SIG-M5 treated with dmso at 0.1 percent for 504 hours (cell line): ENCODE measurements around the gene PSG4.
A peak's percentile ranks its signal among the peaks of the same experiment; 100 is the strongest.
"Not testable (repeated sequence)": the region's sequence is repeated elsewhere in the genome, so short reads cannot be mapped to it uniquely, and the experiment has no call there.

ENCODE experiments used
- DNase-seq: peaks from one replicate; lab custom pipeline; 2025; ENCODE audit not compliant: unreplicated experiment; lab: John Stamatoyannopoulos, UW

PSG4 gene

GRCh38 chr19:43205471-43206105 lies at the start of gene PSG4:
TSS of gene PSG4 (minus strand) at chr19:43205638. CDS start at chr19:43205536, 102 bp downstream.
- not testable (repeated sequence) for DNase-seq

GRCh38 chr19:43251428-43251827 lies 46.0 kb upstream of the PSG4 start:
- DNase-seq: not testable (repeated sequence)

DNA sequence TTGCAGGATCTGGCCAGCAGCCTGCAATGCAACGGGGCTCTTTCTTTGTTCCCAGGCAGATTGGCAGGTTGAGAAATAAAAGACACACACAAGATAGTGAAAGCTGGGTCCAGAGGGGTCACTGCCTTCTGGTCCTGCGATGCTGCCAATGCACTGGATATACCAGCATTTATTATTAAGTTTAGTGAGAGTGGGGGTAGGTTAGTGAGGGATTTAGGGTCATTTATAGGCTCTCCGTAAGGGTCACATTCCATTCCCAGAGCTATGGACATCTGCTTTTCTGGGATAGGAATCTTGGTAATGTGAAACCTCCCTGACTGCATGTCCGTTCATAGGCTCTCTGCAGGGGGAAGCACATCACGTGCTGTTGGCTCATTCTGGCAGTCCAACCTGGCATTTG lies 44.9 kb upstream of the PSG4 start:
- DNase-seq: not testable (repeated sequence)

DNA sequence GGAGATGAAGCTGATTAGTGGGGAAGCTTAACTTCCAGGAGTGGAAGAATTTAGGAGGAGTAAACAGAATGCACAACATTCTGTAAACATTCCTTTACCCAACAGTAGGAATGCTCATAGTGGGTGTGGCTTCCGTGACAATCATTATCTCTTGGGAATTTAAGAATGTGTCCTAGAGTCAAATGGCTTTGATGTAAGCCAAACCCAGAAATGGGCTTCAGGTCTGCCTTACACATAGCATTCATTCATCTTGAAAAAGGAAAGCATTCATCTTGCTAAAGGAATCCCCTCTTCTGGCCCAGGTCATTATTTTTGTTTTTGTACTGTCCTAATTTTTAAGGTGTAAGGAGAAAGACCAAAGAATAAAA lies 43.2 kb upstream of the PSG4 start:
- DNase-seq: not testable (repeated sequence)

GRCh38 chr19:43247243-43247880 lies 41.9 kb upstream of the PSG4 start:
- not testable (repeated sequence) for DNase-seq

GRCh38 chr19:43245848-43246247 lies 40.4 kb upstream of the PSG4 start:
- DNase-seq: not testable (repeated sequence)

DNA sequence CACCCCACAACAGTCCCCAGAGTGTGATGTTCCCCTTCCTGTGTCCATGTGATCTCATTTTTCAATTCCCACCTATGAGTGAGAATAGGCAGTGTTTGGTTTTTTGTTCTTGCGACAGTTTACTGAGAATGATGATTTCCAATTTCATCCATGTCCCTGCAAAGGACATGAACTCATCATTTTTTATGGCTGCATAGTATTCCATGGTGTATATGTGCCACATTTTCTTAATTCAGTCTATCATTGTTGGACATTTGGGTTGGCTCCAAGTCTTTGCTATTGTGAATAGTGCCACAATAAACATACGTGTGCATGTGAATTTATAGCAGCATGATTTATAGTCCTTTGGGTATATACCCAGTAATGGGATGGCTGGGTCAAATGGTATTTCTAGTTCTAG lies 36.8 kb upstream of the PSG4 start:
- DNase-seq: not testable (repeated sequence)

GRCh38 chr19:43238213-43238612 lies 32.8 kb upstream of the PSG4 start:
- not testable (repeated sequence) for DNase-seq

DNA sequence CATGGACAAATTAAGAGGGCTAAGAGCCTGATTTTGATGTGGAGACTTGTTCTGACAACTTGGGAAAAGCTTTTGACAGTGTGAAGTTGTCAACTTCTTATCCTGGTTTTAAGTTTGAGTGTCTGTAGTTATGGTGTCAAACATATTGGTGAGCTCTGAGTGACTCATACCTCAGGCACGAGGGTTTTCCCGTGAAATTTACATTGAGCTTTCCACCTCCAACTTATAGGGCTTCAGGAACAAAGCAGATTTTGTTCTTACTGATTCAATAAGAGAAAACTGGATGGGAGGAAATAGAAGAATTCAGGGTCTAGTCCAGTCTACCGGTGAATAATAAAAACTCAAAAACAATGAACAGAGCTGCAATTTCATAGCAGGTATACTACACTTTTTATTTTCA lies 30.2 kb upstream of the PSG4 start:
- DNase-seq: not testable (repeated sequence)

- DNase-seq: peak; percentile 49
These were observed 23.9 kb upstream of the PSG4 start for GRCh38 chr19:43229315-43229714.

GRCh38 chr19:43228730-43229129 lies 23.3 kb upstream of the PSG4 start:
- DNase-seq: not testable (repeated sequence)

GRCh38 chr19:43226986-43227385 lies 21.5 kb upstream of the PSG4 start:
- not testable (repeated sequence) for DNase-seq

- no peak for DNase-seq
These were observed 19.4 kb upstream of the PSG4 start for GRCh38 chr19:43224855-43225253.

- DNase-seq: not testable (repeated sequence)
These were observed 18.9 kb upstream of the PSG4 start for GRCh38 chr19:43224201-43224854.

GRCh38 chr19:43221891-43222290 lies 16.5 kb upstream of the PSG4 start:
- DNase-seq: not testable (repeated sequence)

GRCh38 chr19:43219136-43219535 lies 13.7 kb upstream of the PSG4 start:
- not testable (repeated sequence) for DNase-seq

GRCh38 chr19:43215881-43216280 lies 10.4 kb upstream of the PSG4 start:
- not testable (repeated sequence) for DNase-seq

GRCh38 chr19:43207991-43208390 lies 2.6 kb upstream of the PSG4 start:
- no peak for DNase-seq

GRCh38 chr19:43207174-43207573 lies 1.7 kb upstream of the PSG4 start:
- not testable (repeated sequence) for DNase-seq

DNA sequence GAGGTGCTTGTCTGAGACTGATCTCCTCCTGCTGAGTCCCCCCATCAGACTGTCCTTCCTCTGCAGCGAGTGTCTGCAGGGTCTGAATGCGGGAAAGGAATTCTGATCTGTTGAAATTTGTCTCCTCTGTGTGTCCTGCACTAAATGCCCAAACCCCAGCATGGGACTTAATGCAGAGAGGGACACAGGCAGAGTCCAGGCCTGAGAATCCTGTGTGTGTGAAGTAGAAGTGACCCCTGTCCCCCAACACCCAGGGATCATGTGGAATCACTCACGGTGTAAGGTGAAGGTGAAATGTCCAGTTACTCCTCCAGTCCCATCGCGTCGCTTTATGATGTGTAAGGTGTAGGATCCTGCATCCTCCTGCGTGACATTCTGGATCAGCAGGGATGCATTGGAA lies 1.8 kb downstream of the PSG4 start:
- DNase-seq: not testable (repeated sequence)

DNA sequence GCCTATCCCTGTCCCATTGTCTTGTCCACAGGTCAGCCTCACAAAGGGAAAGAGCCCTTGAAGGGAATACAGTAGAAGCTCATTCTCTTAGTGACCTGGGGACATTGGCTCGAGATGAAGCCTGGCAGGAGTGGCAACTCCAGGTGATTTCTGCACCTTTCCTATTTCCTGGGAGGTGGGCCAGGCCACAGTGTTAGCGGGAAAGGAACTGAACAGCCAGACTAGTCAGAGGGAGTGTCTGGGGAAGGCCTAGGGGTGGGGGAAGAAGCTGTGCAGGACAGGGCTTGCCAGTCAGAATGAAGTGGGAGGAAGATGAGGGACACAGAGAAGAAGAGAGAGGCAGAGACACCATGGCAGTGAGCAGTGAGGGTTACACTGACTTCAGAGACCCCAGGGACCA lies 3.5 kb downstream of the PSG4 start:
- DNase-seq: not testable (repeated sequence)

- not testable (repeated sequence) for DNase-seq
These were observed 4.1 kb downstream of the PSG4 start for GRCh38 chr19:43201337-43201801.
